GM12873 (cell line): Measurements from ENCODE around the gene XPO6.

ENCODE experiments used
- TF ChIP-seq, protein P1 (sequence below): IDR thresholded peaks from 2 replicates; pipeline ENCODE4 v1.5.1; 2012; ENCODE audit warnings: low read depth, mild to moderate bottlenecking, moderate library complexity, low read length, control low read depth; ENCODE audit not compliant: insufficient read depth; ENCODE audit errors: missing control alignments

The XPO6 gene

DNA sequence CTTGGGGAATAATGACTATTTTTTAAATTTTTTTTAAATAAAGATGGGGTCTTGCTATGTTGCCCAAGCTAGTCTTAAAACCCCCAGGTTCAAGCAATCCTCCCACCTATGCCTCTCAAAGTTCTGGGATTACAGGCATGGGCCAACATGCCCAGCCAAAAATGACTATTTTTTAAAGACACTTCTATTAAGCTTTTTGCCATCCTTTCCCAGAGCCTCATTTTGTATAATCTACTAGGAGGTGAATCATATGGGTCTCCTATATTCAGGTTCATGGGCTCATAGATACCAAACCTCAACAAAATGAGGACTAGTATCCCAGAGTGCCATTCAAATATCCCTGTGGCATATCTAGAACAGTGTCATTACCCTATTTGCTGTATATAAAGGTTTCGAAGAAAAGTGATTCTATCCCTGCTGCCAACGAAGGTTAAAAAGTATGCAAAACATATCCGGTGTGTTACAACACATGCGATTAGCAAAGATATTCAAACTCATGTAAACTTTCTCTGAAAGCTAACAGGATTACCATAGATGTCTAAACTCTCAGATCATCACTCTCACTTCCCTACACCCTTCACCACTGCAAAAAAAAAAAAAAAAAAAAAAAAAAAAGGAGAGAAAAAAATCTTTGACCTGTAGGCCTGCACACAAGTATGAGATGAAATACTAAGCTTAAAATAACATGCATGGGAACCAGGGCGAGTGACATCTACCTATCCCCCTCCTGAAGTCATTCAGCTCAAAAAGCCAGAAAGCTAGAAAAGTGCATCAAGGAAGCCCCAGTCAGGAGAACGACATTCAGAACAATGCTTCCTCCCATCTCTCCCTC, 23.5 kb downstream of the XPO6 start:
- TF ChIP-seq, protein P1, sequence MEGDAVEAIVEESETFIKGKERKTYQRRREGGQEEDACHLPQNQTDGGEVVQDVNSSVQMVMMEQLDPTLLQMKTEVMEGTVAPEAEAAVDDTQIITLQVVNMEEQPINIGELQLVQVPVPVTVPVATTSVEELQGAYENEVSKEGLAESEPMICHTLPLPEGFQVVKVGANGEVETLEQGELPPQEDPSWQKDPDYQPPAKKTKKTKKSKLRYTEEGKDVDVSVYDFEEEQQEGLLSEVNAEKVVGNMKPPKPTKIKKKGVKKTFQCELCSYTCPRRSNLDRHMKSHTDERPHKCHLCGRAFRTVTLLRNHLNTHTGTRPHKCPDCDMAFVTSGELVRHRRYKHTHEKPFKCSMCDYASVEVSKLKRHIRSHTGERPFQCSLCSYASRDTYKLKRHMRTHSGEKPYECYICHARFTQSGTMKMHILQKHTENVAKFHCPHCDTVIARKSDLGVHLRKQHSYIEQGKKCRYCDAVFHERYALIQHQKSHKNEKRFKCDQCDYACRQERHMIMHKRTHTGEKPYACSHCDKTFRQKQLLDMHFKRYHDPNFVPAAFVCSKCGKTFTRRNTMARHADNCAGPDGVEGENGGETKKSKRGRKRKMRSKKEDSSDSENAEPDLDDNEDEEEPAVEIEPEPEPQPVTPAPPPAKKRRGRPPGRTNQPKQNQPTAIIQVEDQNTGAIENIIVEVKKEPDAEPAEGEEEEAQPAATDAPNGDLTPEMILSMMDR = no peak

DNA sequence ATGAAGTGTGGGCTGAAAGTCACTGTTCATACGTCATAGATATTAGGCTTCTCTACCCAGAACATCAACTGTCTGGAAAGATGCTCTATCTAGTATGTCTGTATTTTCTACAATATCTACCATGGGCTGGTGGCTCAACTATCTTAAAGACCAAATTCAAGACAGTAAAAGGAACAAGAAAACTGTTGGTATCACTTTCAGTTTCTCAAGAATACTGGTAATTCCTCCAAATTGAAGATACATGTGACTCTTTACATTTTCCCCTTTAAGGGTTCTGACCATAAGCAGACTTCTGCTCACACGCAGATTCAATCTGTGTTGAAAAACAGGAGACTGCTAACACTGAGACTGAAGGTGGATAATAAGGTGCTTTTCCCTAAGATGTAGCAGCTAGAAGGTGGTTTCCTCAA, 24.2 kb downstream of the XPO6 start:
- TF ChIP-seq, protein P1 = no peak

GRCh38 chr16:28186752-28187151, 25.0 kb downstream of the XPO6 start:
- TF ChIP-seq, protein P1 = no peak

- TF ChIP-seq, protein P1 = no peak
Observed at GRCh38 chr16:28185696-28186095, 26.1 kb downstream of the XPO6 start.

- TF ChIP-seq, protein P1 = no peak
Observed at GRCh38 chr16:28184625-28185024, 27.1 kb downstream of the XPO6 start.

DNA sequence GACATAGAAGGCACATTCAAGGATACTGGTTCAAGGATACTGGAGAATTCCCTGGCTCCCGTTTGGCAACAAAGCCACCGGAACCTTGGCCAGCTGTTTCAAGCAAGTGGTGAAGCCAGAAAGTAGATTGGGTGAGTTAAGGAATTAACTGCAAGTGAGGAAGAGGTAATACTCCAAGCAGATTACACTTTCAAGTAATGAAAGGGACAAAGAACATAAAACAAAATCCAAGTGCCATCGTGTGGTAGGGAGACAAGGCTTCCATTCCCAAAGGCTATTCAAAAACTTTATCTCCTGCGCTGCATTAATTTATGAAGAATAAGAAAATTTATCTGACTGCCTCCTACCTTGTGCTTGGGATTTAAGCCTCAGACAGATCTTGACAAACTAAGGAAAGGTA, 27.8 kb downstream of the XPO6 start:
- TF ChIP-seq, protein P1 = no peak

GRCh38 chr16:28183484-28183883, 28.3 kb downstream of the XPO6 start:
- TF ChIP-seq, protein P1 = no peak
